HEK293 (cell line): ENCODE data around the gene URGCP.

Experiments used
- CTCF ChIA-PET: fragments of 350-600 bp; formaldehyde crosslinking; extraction: SDS; loops from one replicate; lab custom pipeline; 2021; ENCODE audit warnings: antibody characterized with exemption; lab: Yijun Ruan, JAX
- POLR2A ChIA-PET: fragments of 300-600 bp; formaldehyde crosslinking; extraction: SDS; loops from one replicate; lab custom pipeline; 2020; ENCODE audit warnings: antibody characterized with exemption, inconsistent platforms; lab: Yijun Ruan, JAX
- H3K27ac ChIP-seq: fragments of 200-500 bp; sonication (Bioruptor generic); 2 replicates; pipeline ENCODE4 v1.5.1; 2014; ENCODE audit warnings: low read depth, low read length, control low read depth, inconsistent platforms; ENCODE audit errors: extremely low read depth
- H3K36me3 ChIP-seq, 2 experiments: fragments of 200-500 bp in 1 of 2; sonication (Bioruptor generic) in 1 of 2; 1 replicate in 1 of 2; 2 replicates in 1 of 2; pipeline ENCODE4 v1.5.1; 2014 to 2017; ENCODE audit warnings: inconsistent platforms in 2 of 2, low read length in 2 of 2; ENCODE audit not compliant: control insufficient read depth in 2 of 2, insufficient read depth in 1 of 2
- H3K4me1 ChIP-seq: fragments of 200-500 bp; sonication (Bioruptor generic); 2 replicates; pipeline ENCODE4 v1.5.1; 2014; ENCODE audit warnings: mild to moderate bottlenecking, low read length, inconsistent platforms; ENCODE audit not compliant: control insufficient read depth, insufficient read depth
- H3K4me3 ChIP-seq: 2 replicates; pipeline ENCODE4 v1.5.1; 2011; ENCODE audit warnings: low read depth, mild to moderate bottlenecking, control low read depth, low read length, moderate library complexity
- H3K9me3 ChIP-seq: fragments of 200-500 bp; sonication (Bioruptor generic); 2 replicates; pipeline ENCODE4 v1.5.1; 2014; ENCODE audit warnings: low read depth, low read length, inconsistent platforms; ENCODE audit not compliant: control insufficient read depth, insufficient read depth
- ELK4 ChIP-seq: IDR thresholded peaks from 2 replicates; pipeline ENCODE4 v1.6.1; 2011; ENCODE audit warnings: mild to moderate bottlenecking, low read depth, low read length, borderline replicate concordance
- HOXC10 ChIP-seq: sonication (generic); formaldehyde crosslinking; IDR thresholded peaks from 2 replicates; pipeline ENCODE4 v1.8.1; 2023; ENCODE audit warnings: mild to moderate bottlenecking, missing genetic modification reagents
- KLF7 ChIP-seq: fragments of 450-650 bp; formaldehyde crosslinking; IDR thresholded peaks from 2 replicates; pipeline ENCODE4 v1.5.1; 2016; ENCODE audit warnings: missing biosample characterization, missing genetic modification characterization, borderline replicate concordance
- MEIS1 ChIP-seq: sonication (generic); formaldehyde crosslinking; IDR thresholded peaks from 2 replicates; pipeline ENCODE4 v1.8.1; 2022; ENCODE audit warnings: missing genetic modification reagents, mild to moderate bottlenecking, borderline replicate concordance
- RBAK ChIP-seq: fragments of 450-650 bp; formaldehyde crosslinking; IDR thresholded peaks from 2 replicates; pipeline ENCODE4 v1.5.1; 2016; ENCODE audit warnings: missing biosample characterization, missing genetic modification characterization
- TCF7L2 ChIP-seq: IDR thresholded peaks from 2 replicates; pipeline ENCODE4 v1.6.1; 2011; ENCODE audit warnings: low read depth, mild to moderate bottlenecking, inconsistent platforms, low read length, moderate library complexity, borderline replicate concordance
- ZFP69B ChIP-seq: fragments of 450-650 bp; formaldehyde crosslinking; IDR thresholded peaks from 2 replicates; pipeline ENCODE4 v1.5.1; 2016; ENCODE audit warnings: missing biosample characterization, missing genetic modification characterization
- ZNF114 ChIP-seq: fragments of 450-650 bp; formaldehyde crosslinking; IDR thresholded peaks from 2 replicates; pipeline ENCODE4 v1.5.0; 2017; ENCODE audit warnings: missing biosample characterization, missing genetic modification characterization
- ZNF138 ChIP-seq: fragments of 450-650 bp; formaldehyde crosslinking; IDR thresholded peaks from 2 replicates; pipeline ENCODE4 v1.5.1; 2016; ENCODE audit warnings: missing biosample characterization, missing genetic modification characterization, borderline replicate concordance
- ZNF140 ChIP-seq: fragments of 450-650 bp; formaldehyde crosslinking; IDR thresholded peaks from 2 replicates; pipeline ENCODE4 v1.5.1; 2016; ENCODE audit warnings: missing biosample characterization, missing genetic modification characterization
- ZNF155 ChIP-seq: fragments of 450-650 bp; formaldehyde crosslinking; IDR thresholded peaks from 2 replicates; pipeline ENCODE4 v1.5.1; 2016; ENCODE audit warnings: missing biosample characterization, missing genetic modification characterization
- ZNF16 ChIP-seq: fragments of 450-650 bp; formaldehyde crosslinking; IDR thresholded peaks from 2 replicates; pipeline ENCODE4 v1.5.1; 2016; ENCODE audit warnings: low read depth, missing biosample characterization, missing genetic modification characterization
- ZNF311 ChIP-seq: fragments of 450-650 bp; formaldehyde crosslinking; IDR thresholded peaks from 2 replicates; pipeline ENCODE4 v1.5.1; 2017; ENCODE audit warnings: missing biosample characterization, missing genetic modification characterization, borderline replicate concordance
- ZNF324 ChIP-seq: fragments of 450-650 bp; formaldehyde crosslinking; IDR thresholded peaks from 2 replicates; pipeline ENCODE4 v1.5.1; 2016; ENCODE audit warnings: missing biosample characterization, missing genetic modification characterization
- ZNF341 ChIP-seq: fragments of 450-650 bp; formaldehyde crosslinking; IDR thresholded peaks from 2 replicates; pipeline ENCODE4; 2016; ENCODE audit warnings: low read depth, missing biosample characterization, missing genetic modification characterization
- ZNF433 ChIP-seq: fragments of 450-650 bp; formaldehyde crosslinking; IDR thresholded peaks from 2 replicates; pipeline ENCODE4 v1.5.1; 2016; ENCODE audit warnings: missing biosample characterization, missing genetic modification characterization, low read depth
- ZNF514 ChIP-seq: fragments of 450-650 bp; formaldehyde crosslinking; IDR thresholded peaks from 2 replicates; pipeline ENCODE4 v1.5.1; 2016; ENCODE audit warnings: missing biosample characterization, missing genetic modification characterization
- ZNF529 ChIP-seq: fragments of 450-650 bp; formaldehyde crosslinking; IDR thresholded peaks from 2 replicates; pipeline ENCODE4 v1.5.1; 2017; ENCODE audit warnings: missing genetic modification characterization, missing biosample characterization; ENCODE audit not compliant: insufficient replicate concordance
- ZNF580 ChIP-seq: fragments of 450-650 bp; formaldehyde crosslinking; IDR thresholded peaks from 2 replicates; pipeline ENCODE4 v1.5.1; 2016; ENCODE audit warnings: missing biosample characterization, missing genetic modification characterization
- ZNF776 ChIP-seq: fragments of 450-650 bp; formaldehyde crosslinking; IDR thresholded peaks from 2 replicates; pipeline ENCODE4 v1.5.0; 2017; ENCODE audit warnings: missing biosample characterization, missing genetic modification characterization, borderline replicate concordance
- TF ChIP-seq, protein P1 (sequence below): fragments of 450-650 bp; IDR thresholded peaks from 2 replicates; pipeline ENCODE4 v1.5.1; 2018; ENCODE audit warnings: missing biosample characterization, missing genetic modification characterization
- TF ChIP-seq, protein P2 (sequence below): fragments of 450-650 bp; formaldehyde crosslinking; IDR thresholded peaks from 2 replicates; pipeline ENCODE4 v1.5.1; 2016; ENCODE audit warnings: missing biosample characterization, missing genetic modification characterization
- TF ChIP-seq, protein P3 (sequence below): fragments of 450-650 bp; formaldehyde crosslinking; IDR thresholded peaks from 2 replicates; pipeline ENCODE4 v1.5.1; 2016; ENCODE audit warnings: missing biosample characterization, missing genetic modification characterization
- TF ChIP-seq, protein P4 (sequence below): fragments of 450-650 bp; formaldehyde crosslinking; IDR thresholded peaks from 2 replicates; pipeline ENCODE4 v1.5.1; 2016; ENCODE audit warnings: missing biosample characterization, missing genetic modification characterization
- TF ChIP-seq, protein P5 (sequence below): fragments of 450-650 bp; formaldehyde crosslinking; IDR thresholded peaks from 2 replicates; pipeline ENCODE4 v1.5.1; 2017; ENCODE audit warnings: missing biosample characterization, missing genetic modification characterization

The URGCP gene

GRCh38 chr7:43888993-43889945 is 17.1 kb downstream of the URGCP start:
- no peak overlapping the region for H3K27ac ChIP-seq
- H3K9me3 ChIP-seq: no peaks in the 10 kb centered on the region
- POLR2A ChIA-PET: no interaction called here
- TF ChIP-seq HOXC10 (CRISPR knock-in tag) (no peak), ZNF311 (tag by site-specific recombination) (no peak), MEIS1 (no peak), ZNF341 (tag by site-specific recombination) (no peak), RBAK (tag by site-specific recombination) (no peak), ZNF529 (tag by site-specific recombination) (no peak), ZNF324 (no peak), ZNF776 (no peak), ELK4 (no peak), ZNF433 (tag by site-specific recombination) (no peak), ZNF514 (tag by site-specific recombination) (peak; percentile 8; the same call in 1 of the 2 replicates), ZNF580 (tag by site-specific recombination) (no peak), KLF7 (tag by site-specific recombination) (no peak), TCF7L2 (no peak), ZNF16 (tag by site-specific recombination) (no peak), ZNF155 (tag by site-specific recombination) (no peak), ZNF138 (tag by site-specific recombination) (no peak), ZNF114 (tag by site-specific recombination) (no peak), ZFP69B (tag by site-specific recombination) (peak; percentile 80; the same call in 1 of the 2 replicates), ZNF140 (tag by site-specific recombination) (no peak)
- TF ChIP-seq, protein P1, sequence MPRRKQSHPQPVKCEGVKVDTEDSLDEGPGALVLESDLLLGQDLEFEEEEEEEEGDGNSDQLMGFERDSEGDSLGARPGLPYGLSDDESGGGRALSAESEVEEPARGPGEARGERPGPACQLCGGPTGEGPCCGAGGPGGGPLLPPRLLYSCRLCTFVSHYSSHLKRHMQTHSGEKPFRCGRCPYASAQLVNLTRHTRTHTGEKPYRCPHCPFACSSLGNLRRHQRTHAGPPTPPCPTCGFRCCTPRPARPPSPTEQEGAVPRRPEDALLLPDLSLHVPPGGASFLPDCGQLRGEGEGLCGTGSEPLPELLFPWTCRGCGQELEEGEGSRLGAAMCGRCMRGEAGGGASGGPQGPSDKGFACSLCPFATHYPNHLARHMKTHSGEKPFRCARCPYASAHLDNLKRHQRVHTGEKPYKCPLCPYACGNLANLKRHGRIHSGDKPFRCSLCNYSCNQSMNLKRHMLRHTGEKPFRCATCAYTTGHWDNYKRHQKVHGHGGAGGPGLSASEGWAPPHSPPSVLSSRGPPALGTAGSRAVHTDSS (tag by site-specific recombination): no peak
- TF ChIP-seq, protein P2, sequence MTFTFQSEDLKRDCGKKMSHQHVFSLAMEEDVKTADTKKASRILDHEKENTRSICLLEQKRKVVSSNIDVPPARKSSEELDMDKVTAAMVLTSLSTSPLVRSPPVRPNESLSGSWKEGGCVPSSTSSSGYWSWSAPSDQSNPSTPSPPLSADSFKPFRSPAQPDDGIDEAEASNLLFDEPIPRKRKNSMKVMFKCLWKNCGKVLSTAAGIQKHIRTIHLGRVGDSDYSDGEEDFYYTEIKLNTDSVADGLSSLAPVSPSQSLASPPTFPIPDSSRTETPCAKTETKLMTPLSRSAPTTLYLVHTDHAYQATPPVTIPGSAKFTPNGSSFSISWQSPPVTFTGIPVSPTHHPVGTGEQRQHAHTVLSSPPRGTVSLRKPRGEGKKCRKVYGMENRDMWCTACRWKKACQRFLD (tag by site-specific recombination): no peak
- TF ChIP-seq, protein P3, sequence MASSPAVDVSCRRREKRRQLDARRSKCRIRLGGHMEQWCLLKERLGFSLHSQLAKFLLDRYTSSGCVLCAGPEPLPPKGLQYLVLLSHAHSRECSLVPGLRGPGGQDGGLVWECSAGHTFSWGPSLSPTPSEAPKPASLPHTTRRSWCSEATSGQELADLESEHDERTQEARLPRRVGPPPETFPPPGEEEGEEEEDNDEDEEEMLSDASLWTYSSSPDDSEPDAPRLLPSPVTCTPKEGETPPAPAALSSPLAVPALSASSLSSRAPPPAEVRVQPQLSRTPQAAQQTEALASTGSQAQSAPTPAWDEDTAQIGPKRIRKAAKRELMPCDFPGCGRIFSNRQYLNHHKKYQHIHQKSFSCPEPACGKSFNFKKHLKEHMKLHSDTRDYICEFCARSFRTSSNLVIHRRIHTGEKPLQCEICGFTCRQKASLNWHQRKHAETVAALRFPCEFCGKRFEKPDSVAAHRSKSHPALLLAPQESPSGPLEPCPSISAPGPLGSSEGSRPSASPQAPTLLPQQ (tag by site-specific recombination): 0 out of 2 replicates have a peak, but pooled peaks have one; percentile 51
- TF ChIP-seq, protein P4, sequence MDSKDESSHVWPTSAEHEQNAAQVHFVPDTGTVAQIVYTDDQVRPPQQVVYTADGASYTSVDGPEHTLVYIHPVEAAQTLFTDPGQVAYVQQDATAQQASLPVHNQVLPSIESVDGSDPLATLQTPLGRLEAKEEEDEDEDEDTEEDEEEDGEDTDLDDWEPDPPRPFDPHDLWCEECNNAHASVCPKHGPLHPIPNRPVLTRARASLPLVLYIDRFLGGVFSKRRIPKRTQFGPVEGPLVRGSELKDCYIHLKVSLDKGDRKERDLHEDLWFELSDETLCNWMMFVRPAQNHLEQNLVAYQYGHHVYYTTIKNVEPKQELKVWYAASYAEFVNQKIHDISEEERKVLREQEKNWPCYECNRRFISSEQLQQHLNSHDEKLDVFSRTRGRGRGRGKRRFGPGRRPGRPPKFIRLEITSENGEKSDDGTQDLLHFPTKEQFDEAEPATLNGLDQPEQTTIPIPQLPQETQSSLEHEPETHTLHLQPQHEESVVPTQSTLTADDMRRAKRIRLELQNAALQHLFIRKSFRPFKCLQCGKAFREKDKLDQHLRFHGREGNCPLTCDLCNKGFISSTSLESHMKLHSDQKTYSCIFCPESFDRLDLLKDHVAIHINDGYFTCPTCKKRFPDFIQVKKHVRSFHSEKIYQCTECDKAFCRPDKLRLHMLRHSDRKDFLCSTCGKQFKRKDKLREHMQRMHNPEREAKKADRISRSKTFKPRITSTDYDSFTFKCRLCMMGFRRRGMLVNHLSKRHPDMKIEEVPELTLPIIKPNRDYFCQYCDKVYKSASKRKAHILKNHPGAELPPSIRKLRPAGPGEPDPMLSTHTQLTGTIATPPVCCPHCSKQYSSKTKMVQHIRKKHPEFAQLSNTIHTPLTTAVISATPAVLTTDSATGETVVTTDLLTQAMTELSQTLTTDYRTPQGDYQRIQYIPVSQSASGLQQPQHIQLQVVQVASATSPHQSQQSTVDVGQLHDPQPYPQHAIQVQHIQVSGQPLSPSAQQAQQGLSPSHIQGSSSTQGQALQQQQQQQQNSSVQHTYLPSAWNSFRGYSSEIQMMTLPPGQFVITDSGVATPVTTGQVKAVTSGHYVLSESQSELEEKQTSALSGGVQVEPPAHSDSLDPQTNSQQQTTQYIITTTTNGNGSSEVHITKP: peak; percentile 57
- TF ChIP-seq, protein P5, sequence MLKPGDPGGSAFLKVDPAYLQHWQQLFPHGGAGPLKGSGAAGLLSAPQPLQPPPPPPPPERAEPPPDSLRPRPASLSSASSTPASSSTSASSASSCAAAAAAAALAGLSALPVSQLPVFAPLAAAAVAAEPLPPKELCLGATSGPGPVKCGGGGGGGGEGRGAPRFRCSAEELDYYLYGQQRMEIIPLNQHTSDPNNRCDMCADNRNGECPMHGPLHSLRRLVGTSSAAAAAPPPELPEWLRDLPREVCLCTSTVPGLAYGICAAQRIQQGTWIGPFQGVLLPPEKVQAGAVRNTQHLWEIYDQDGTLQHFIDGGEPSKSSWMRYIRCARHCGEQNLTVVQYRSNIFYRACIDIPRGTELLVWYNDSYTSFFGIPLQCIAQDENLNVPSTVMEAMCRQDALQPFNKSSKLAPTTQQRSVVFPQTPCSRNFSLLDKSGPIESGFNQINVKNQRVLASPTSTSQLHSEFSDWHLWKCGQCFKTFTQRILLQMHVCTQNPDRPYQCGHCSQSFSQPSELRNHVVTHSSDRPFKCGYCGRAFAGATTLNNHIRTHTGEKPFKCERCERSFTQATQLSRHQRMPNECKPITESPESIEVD (tag by site-specific recombination): no peak

More at GRCh38 chr7:43888993-43889945, 17.1 kb downstream of the URGCP start:
- peaks cover 13 to 16% of the 10 kb centered on the region in 2 experiments for H3K36me3 ChIP-seq
- CTCF ChIA-PET: no interaction called here
- H3K4me1 ChIP-seq: 0 out of 2 replicates have a peak, but pooled peaks cover 2% of the 10 kb centered on the region
- H3K4me3 ChIP-seq: no peak overlapping the region
